Activated CD8-positive, alpha-beta memory T cell treated with anti-CD3 and anti-CD28 coated beads, Interleukin-2, amount 50 U/mL, for 24 hours (primary cell): ENCODE data around the gene RDH14.

Experiments
- DNase-seq: peaks from one replicate; pipeline ENCODE4 v3.0.0-alpha.2; 2020; ENCODE audit errors: extremely low read depth

RDH14 gene

DNA sequence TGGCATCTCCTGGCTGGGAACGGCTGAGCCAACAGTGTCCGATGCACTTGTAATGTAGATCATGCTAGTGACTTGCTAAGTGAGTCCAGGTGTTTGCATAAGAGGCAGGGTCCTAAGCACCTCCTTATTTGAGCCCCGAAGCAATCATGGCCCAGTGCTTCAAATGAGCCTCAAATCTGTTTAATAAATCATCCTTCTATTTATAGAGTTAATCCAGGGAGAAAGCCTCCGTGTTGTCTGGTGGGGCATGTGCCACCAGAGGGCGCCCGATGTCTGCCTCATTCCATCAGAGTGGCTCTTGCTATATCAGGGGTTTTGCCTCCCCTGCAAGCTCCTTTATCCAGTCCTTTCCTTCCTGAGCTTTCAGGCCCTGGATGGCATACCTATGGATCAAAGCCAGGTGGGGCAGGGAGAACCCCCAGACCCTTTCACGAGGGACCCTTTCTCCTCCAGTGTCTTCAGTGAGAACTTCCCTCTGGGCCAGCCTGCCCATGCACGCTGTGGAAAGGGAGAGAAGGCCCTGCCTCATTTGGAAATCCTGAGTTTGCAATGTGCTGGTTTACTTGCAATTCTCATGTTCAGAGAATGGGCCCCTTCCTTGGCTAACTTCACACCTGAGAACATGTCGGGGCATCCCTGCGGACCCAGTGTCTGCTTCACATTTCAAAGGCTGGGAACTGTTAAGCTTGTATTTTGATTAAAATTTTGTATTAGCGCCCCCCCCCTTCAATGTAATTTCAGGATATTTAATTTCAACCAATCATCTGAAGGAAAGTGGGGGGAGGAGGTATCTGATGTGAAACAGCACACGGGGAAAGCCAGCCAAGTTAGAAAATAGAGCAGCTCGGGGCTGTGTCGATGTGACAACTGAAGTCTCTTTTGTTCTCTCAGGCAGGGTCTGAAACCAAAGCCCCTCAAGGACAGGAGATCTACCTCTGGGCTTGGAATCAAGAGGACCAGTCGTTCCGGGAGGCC lies 39.7 kb downstream of the RDH14 start:
- peak; percentile 37 for DNase-seq

GRCh38 chr2:18519914-18520450 lies 40.5 kb downstream of the RDH14 start:
- no peak for DNase-seq

- no peak for DNase-seq
Observed at GRCh38 chr2:18518116-18519111, 42.0 kb downstream of the RDH14 start.

DNA sequence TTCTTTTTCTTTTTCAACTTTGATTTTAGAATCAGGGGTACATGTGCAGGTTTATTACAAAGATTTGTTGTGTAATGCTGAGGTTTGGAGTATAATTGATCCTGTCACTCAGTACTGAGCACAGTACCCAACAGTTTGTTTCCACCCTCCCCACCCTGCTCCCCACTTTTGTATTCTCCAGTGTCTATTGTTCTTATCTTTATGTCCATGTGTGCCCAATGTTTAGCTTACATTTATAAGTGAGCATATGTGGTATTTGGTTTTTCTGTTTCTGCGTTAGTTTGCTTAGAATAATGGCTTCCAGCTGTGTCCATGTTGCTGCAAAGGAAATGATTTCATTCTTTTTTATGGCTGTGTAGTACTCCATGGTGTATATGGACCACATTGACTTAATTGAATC lies 43.1 kb downstream of the RDH14 start:
- DNase-seq: no peak

DNA sequence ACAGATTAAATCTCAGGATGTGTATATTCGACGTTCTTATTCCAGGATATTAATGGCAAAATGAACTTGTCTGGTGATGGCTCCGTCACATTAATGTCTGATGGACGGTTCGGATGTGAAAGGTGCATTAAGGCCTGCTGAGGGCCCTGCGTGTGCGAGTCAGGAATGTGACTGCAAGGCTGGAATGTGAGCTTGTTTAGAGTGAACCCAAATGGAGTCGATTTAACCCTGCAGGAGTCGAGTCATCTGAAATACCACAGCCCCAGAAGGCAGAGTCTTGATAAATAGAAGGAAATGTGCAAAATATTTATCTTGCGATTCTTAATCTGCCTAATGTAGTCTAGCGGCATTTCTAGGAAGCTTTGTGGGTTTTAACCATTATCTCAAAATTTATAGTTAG lies 44.3 kb downstream of the RDH14 start:
- DNase-seq: no peak

- DNase-seq: no peak
Observed at GRCh38 chr2:18514526-18515461, 45.7 kb downstream of the RDH14 start.

DNA sequence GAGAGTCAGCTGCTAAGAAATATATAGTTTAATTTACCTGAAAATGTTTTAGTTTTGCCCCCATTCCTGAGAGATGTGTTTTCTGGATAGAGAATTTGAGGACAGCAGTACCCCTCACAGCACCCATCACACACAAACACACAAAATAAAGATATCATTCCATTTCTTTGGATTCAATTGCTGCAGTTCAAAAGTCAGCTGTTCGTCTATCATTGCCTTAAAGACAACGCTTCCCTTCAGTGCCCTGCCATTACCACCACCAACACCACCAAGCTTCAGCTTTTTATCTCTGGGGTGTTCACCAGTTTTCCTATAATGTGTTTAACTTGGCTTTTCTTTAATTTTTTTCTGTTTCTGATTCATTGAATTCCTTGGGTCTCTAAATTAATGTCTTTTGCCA lies 49.7 kb downstream of the RDH14 start:
- no peak for DNase-seq

DNA sequence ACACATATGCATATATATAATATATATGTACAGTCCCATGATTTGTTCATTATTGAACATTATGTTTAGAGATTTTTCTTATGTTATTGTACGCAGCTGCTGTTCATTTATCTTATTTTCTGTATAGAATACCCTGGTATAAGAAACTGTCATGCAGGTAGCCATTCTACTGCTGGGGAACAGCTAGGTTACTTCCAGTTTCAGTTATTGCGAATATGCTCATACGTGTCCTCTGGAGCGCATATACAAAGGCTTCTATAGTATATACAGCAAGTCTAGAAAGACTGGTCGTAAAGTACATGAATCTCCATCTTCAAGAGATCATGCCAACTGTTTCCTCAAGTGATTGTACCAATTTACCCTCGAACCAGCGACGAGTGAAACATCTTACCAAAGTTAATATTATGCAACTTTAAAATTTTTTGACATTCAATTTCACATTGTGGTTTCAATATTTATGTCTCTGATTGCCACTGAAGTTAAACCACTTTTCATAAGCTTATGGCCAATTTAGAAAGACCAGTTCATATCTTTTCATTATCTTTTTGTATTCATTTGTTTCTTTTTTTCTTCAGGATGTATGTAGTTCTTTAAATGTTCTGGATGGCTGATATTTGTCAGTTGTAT lies 53.5 kb downstream of the RDH14 start:
- DNase-seq: no peak

DNA sequence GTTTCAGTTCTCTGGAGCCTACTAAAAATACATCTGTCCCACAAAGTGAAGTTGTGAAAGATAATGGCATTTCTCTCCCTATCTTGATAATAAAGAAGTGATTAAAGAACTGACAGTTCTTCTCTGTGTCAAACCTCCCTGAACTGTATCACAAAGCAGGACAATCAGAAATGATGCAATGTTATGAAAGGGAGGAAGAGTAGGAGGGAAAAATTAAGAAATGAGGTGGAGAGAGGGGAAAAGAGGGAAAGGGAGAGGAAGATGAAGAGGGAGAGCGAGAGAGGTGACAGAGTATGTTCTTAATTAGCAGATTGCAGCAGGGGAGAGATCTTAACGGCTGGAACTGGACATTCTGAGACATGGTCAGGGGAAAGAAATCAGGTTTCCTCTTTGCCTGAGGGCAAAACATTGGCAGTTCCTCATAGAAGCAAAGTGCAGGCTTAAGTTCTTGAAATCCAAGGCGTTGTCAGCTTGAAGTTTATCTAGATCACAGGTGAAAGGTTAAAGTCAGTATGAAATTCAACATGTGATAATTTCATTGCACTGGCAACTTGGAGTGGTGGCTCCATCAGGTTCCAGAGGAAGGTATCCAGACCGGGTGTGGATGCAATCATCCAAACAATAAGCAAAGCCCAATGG lies 54.6 kb downstream of the RDH14 start:
- DNase-seq: no peak
